Measurements from ENCODE around the gene REST.

- no peak for TF ChIP-seq EZH2 (IDR thresholded peaks at IDR 0.05; ENCODE audit: insufficient read depth, poor library complexity, severe bottlenecking)
- TF ChIP-seq EZH2phosphoT487 (IDR thresholded peaks at IDR 0.05; ENCODE audit: insufficient read depth, low read depth) = no peak
These were observed 47.9 kb upstream of the REST start for GRCh38 chr4:56859841-56860240.
